NCI-H460 (cell line): ENCODE measurements around the gene CAPZA1. TPM values are rescaled to one million over a fixed set of nuclear protein-coding genes. Genes with fewer than 3 reads are reported as not detected.
A peak's percentile ranks its signal among the peaks of the same experiment; 100 is the strongest.

Source experiments
- DNase-seq: peaks from one replicate; pipeline ENCODE4 v3.0.0-alpha.2; 2016; ENCODE audit warnings: low read depth; ENCODE audit errors: extremely low read depth
- total RNA-seq: library from RNA; depleted of rRNA; stranded (reverse); fragments of >200 nt; shearing (Covaris generic); gene quantifications from 2 replicates; pipeline ENCODE4 v1.2.3, GENCODE V29; 2014

Gene CAPZA1
- total RNA-seq, 1 experiment from 2014 or later, result 154 TPM

DNA sequence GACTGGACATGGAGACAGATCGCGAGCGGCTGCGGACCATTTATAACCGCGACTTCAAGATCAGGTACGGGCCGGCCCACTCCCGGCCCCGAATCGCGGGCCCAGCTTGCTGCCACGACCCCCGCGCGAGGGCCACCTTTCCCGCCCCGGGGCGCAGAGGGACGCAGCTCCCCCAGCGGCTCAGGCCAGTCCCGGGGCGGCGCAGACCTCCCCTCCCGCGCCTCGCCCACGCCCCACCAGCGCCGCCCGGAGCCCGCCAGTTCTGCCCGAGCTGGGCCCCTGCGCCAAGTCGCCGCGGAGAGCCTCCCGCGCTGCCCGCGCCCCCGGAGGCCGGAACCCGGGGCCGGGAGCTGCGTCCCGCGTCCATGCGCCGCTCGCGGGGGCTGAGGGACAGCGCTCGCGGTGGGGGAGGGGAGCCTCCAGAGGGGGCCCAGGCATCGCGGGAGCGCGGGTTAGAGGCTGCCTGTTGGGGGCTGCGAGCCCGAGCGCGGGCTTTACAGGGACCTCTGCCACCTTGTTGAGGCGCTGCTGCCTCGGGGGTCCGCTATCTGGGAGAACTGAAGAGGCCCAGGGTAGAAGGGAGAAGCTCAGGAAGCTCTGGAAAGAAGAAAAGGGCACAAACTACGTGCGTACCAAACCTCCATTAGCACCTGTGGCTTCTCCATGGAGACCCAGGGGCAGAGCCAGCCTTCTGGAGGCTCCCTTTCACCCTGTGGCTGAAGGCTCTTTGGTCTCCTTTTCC, 55.5 kb downstream of the CAPZA1 start:
- peak; percentile 12 for DNase-seq

DNA sequence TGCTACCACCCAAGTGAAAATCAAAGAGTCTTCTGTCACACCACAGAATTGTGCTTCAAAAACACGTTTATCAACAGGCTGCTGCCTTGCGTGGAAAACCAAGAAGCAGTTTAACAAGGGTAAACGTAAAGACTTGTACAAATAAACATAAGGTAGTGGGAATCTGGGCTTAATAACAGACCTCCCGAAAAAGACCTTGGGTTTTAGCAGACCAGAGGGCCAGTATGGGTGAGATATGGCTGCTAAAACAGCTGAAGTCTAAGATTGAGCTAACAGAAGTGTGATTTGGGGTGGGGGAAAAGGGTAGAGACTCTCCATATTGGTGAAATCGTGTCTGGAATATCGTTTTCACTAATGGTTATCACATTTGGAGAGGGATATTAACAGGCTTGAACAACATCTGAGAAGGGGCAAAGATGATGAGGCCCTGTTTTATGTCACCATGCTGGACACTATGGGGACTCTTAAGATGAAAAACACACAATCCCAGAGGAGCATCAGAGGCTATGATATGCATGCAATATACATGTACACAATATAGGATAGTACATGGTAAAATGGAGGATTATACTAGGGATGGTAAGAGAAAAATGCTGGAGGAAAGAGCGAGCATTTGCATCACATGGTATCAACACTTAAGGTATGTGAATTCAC, 56.2 kb downstream of the CAPZA1 start:
- DNase-seq, result no peak

DNA sequence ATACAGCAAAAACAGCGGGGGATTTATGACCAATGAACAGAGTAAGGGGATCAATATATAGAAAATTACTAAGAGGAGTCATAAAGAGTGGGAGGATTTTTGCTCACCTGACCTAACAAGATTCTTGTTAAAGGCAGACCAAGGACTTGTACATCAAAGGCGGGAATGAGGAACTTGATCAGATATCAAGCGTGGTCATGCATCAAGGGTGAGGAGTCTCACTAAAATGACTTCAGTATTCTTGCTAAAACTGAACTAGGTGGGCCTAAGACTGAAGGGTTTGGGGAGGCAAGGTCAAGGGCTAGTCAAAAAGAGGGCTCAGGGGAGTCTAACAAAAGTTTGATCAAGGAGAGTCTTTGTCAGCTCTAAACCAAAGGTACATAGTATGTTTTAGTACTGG, 56.9 kb downstream of the CAPZA1 start:
- no peak for DNase-seq

DNA sequence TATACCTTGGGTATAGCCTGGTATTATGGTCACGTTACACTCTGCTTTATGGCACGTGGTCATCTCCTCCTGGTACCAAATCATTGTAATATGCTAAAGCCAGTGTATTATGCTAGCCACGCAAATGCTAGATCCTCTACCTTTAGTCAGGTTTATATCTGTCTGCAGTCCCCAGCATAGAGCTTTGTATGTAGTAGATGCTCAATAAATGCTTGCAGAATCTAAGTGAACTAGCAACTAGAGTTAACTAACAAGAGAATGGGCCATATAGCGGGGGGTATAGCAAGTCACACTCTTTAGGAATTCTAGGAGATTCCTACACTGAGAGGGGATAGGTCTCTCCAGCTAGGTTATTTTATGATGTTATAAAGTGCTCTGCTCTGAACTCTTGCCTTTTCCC, 57.9 kb downstream of the CAPZA1 start:
- DNase-seq, result no peak

DNA sequence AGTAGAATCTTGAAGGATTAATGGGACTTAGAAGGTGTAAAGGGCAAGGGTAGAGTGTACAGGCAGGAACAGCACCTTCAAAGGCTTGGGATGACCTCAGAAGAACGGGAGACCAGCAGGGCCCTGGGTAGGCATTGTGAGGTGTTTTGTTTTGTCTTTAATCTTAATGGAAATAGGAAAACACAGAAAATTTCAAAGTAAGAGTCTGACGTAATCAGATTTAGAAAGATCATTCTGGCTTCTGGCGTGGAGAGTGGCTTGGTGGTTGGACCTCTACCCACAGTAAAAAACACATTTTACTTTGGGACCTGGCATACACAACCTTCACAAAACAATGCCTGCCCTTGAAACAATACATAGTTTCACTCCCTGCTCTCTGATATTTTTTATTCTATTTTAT, 59.0 kb downstream of the CAPZA1 start:
- DNase-seq, result no peak

DNA sequence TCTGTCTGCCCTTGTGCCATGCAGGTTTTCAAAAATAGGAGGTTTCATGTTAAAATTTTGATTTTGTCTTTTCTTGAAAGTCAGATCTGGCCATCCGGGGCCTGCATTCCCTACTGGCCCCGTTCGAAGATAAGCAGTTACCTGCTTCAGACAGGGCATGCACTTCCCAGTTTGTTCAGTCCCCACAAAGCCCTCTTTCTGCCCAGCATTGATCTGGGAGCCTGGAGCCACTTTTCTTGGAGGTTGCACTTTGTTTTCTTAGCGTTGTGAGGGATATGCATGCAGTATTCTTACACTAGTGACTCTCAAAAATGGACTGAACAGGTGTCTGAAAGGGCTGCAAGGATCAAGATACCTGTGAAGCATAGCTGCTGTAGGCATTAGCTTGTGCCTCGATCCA, 66.3 kb downstream of the CAPZA1 start:
- no peak for DNase-seq

DNA sequence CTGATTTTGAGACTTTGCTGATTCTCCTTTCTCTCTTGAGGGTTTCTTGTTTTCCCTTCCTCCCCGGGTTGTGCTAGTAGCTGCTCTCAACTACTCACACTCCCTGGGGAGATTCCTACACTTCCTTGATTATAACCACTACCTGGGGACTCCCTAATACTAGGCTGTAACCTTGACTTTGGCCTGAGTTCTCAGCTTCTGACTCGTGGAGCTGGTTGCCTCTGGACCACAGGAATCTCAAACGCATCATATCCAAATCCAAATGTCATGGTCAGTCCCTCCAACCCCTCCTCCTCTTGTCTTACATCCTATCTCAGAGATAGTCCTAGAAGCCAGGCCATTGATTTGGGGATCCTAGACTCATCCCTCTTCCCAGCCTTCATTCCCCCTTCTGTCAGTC, 66.8 kb downstream of the CAPZA1 start:
- DNase-seq, result no peak

DNA sequence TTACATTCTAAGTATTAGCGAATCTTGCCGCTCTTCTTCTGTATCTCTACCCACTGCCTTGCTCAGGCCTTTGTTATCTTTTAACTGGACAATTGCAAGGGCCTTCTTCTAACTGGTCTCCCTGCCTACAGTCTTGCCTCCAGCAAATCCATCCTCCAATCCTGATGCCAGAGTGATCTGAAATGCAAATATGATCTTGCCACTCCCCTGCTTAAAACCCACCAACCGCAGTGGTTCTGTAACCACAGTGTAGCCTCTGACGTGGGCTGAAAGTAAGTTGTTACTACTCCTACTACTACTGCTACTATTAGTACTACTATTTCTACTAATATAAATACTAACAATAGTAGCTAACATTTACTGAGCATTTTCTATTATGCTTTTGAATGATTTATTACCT, 67.2 kb downstream of the CAPZA1 start:
- no peak for DNase-seq

DNA sequence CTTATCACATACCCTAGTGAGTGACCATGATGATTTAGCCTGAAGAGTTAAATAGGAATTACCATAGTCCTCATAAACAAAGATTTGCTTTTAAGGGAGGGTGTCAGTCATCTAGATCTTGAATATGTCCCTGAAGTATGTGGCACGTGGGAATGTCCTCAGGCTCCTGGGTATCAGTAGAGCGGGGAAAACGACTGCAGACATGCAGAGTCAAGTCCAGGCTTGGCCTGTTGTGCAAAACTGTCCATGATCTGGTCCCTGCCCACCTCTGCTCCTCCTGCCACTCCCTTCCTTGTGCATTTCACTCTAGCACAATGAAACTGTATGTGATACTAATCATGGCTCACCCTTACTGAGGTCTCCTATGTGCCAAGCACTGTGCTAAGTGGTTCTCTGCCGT, 67.7 kb downstream of the CAPZA1 start:
- no peak for DNase-seq

DNA sequence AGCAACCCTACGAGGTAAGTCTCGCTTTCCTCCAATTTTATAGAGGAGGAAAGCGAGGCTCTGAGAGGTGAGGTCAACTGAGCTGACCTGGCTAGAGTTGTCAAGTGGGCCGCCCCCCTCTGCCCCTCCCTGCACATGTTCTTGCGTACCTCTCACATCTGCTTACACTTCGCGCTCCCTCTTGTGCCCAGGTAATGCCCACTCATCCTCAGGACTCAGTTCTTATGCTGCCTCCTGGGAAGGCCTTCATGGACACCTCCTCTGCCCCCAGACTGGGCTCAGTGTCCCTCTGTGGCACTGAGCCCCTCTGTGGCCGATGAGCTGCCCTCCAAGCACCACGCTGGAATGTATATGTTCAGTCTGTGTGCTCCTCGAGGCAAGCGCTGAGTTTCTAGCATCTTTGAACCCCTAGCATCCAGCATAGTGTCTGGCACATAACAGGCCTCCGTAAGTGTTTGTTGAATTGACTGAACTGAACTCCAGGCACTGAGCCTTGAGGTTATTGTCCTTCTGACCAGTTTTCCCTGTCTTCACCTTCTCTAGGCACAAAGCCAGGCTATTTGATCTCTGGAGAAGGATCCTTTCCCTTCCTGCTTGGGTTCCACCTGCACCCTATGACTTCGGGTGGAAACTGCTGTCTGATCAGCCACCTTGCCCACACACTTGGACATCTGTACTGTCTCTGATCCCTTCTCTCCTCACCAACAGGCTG, 68.3 kb downstream of the CAPZA1 start:
- no peak for DNase-seq

DNA sequence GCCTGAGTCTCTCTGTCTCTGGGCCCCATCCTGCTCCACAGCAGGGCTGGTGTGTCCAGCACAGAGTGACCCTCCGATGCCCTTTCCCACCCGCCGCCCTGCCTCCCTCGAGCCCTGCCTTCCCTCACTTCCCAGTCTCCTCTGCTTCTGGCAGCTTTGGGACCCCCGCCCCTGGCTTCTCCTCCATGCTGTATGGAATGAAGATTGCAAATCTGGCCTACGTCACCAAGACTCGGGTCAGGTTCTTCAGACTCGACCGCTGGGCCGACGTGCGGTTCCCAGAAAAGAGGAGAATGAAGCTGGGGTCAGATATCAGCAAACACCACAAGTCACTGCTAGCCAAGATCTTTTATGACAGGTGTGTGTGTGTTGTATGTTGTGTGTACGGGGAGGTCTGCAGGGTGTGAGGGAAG, 69.2 kb downstream of the CAPZA1 start:
- no peak for DNase-seq

DNA sequence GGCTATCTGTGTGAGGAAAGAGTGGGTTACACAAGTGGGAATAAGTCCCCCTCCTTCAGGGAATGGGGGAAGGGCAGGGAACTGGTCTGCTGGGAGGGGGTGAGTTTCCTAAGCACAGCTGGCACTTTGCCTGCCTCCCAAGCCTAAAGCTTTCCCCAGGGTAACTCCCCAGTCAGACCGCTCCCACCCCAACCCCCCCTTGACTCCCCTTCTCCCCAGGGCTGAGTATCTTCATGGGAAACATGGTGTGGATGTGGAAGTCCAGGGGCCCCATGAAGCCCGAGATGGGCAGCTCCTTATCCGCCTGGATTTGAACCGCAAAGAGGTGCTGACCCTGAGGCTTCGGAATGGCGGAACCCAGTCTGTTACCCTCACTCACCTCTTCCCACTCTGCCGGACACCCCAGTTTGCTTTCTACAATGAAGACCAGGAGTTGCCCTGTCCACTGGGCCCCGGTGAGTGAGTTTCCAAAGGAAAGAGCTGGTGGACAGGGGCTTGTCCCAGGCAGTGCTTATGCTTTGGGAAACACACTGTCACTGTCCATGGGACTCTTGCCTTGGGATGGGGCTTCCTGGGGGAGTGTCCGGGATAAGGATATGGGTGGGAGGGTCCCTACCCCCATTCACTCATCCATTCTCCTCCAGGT, 69.7 kb downstream of the CAPZA1 start:
- DNase-seq, result no peak

DNA sequence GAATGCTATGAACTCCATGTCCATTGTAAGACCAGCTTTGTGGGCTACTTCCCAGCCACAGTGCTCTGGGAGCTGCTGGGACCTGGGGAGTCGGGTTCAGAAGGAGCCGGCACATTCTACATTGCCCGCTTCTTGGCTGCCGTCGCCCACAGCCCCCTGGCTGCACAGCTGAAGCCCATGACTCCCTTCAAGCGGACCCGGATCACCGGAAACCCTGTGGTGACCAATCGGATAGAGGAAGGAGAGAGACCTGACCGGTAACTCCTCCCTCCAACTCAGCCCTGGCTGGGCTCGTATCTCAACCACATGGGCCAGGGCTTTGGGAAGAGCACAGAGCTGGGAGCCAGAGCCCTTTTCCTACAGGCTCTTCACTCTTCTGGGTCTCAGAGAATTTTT, 70.2 kb downstream of the CAPZA1 start:
- no peak for DNase-seq

DNA sequence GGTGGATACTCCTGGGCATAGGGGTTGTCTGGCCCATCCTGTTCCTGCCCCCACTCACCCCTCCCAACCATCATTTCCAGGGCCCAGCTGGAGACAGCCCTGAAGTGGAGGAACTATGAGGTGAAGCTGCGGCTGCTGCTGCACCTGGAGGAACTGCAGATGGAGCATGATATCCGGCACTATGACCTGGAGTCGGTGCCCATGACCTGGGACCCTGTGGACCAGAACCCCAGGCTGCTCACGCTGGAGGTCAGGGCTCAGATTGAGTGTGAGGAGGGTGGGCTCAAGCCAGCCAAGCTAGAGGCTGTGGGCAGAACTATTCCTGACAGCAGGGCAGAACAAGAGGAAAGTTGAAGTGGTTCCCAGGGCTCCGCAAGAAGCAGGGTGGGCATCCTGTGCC, 73.0 kb downstream of the CAPZA1 start:
- DNase-seq, result no peak

DNA sequence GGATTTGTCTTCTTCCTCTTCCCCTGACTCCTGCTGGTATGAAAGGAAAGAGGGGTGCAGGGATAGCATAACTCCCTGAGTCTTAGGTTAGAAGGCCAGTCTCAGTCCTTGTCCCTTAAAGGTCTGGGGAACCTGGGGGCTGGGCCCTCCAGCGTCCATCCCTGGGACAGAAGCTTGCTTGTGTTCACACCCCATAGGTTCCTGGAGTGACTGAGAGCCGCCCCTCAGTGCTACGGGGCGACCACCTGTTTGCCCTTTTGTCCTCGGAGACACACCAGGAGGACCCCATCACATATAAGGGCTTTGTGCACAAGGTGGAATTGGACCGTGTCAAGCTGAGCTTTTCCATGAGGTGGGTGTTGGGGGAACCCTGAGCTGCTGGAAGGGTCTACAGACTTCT, 74.2 kb downstream of the CAPZA1 start:
- DNase-seq, result no peak

DNA sequence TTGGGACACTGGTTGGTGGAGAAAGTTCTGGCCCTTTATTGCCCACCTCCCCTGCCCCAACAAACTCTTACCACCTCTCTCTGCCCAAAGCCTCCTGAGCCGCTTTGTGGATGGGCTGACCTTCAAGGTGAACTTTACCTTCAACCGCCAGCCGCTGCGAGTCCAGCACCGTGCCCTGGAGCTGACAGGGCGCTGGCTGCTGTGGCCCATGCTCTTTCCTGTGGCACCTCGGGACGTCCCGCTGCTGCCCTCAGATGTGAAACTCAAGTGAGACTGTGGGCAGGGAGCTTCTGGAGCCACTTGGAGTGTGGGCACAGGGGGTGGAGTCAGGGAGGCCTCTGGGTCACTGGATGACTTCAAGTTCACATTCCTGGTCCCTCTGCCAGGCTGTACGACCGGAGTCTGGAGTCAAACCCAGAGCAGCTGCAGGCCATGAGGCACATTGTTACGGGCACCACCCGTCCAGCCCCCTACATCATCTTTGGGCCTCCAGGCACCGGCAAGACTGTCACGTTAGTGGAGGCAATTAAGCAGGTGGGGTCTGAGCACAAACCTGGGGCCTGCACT, 74.8 kb downstream of the CAPZA1 start:
- DNase-seq, result no peak

DNA sequence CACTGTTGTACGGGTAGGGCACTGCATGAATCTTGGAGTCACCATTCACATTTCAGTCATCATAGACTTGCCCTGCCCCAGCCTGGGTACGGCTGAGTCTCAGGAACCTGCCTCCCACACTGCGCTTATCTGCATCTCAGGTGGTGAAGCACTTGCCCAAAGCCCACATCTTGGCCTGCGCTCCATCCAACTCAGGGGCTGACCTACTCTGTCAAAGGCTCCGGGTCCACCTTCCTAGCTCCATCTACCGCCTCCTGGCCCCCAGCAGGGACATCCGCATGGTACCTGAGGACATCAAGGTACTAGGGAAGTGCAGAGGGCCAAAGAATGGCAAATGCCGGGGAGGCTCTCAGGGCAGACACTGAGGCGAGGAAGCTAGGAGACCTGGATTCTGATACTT, 75.6 kb downstream of the CAPZA1 start:
- no peak for DNase-seq

DNA sequence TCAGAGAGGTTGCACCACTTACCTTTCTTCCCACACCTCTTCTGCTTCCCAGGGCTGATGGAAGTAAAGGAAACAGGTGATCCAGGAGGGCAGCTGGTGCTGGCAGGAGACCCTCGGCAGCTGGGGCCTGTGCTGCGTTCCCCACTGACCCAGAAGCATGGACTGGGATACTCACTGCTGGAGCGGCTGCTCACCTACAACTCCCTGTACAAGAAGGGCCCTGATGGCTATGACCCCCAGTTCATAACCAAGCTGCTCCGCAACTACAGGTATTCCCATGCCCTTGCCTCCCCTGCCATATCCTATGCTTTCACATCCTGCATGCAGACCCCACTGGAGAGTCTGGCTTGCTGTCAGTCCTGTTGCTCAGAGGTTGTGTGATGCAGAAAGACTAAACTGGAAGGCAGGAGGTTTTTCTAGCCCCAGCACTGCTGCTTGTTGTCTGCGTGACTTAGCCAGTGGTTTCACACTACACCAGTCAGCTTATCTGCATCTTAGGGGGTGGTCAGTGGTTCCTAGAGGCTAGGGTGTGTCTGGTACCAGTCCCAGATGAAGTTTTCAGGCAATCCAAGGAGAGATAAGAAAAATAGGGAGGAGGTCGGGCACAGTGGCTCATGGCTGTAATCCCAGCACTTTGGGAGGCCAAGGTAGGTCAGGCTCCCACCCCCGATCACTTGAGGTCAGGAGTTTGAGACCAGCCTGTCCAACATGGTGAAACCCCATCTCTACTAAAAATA, 77.1 kb downstream of the CAPZA1 start:
- no peak for DNase-seq

DNA sequence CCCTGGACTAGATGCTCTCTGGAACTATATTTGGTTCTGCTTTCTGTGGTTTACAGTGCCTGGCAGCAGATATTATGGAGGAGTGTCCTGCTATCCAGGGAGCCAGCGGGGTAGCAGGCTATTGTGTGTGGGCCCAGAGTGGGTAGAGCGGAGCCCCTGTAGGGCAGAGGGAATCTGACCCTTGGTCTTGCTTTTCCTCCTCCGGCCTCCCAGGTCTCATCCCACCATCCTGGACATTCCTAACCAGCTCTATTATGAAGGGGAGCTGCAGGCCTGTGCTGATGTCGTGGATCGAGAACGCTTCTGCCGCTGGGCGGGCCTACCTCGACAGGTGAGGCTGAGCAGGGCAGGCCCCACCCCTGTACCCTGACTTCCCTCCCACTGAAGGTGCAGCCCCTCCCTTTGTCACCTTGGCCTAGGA, 78.2 kb downstream of the CAPZA1 start:
- DNase-seq, result no peak
